Stimulated activated naive CD4-positive, alpha-beta T cell (primary cell): ENCODE results near the gene KLHL24.
"Not testable (repeated sequence)": the region's sequence is repeated elsewhere in the genome, so short reads cannot be mapped to it uniquely, and the experiment has no call there.

ENCODE experiments used
- DNase-seq, 6 experiments: peaks; one replicate each; lab custom pipeline; 2025; lab: John Stamatoyannopoulos, UW

KLHL24 gene, protein sequence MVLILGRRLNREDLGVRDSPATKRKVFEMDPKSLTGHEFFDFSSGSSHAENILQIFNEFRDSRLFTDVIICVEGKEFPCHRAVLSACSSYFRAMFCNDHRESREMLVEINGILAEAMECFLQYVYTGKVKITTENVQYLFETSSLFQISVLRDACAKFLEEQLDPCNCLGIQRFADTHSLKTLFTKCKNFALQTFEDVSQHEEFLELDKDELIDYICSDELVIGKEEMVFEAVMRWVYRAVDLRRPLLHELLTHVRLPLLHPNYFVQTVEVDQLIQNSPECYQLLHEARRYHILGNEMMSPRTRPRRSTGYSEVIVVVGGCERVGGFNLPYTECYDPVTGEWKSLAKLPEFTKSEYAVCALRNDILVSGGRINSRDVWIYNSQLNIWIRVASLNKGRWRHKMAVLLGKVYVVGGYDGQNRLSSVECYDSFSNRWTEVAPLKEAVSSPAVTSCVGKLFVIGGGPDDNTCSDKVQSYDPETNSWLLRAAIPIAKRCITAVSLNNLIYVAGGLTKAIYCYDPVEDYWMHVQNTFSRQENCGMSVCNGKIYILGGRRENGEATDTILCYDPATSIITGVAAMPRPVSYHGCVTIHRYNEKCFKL

DNA sequence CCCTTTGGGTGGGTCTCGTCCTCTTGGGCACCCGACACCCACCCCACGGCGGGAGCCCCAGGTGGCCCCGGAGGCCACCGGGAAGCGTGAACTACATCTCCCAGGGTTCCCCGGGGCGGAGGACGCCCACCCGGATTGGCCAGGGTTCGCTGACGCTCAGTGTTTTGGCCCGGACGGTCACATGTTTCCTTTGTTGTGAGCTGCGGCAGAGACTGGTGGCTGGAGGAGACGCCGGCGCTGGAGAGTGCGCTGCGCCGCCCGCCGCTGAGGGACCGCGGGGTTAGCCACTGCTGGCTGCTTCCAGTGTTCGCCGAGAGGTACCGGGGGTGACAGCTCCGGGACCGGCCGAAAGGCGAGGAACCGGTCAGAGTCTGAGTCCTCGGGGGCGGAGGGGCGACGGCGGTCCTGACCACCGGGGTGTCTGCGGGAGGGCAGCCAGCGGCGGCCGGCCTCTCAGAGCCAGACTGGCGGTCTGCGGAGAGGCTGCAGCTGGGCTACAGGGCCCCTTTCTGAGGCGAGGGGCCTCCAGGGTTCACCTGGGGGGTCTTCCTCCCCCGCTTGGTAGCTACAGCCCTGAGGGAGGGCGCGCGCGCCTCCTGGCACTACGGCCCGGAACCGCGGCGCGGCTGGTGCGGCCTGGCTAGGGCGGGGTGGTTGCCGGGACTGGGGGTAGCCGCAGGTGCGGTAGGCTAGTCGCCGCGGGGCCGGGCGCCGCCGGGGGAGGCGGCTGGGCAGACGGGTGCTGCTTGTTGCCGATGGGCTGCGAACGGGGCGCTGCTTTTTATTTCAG lies at the start of gene KLHL24:
KLHL24 (plus strand) TSS at position 193 of the 790 bp plus-strand sequence. CDS start 14,734 bp downstream, outside the sequence.
- peak; percentile 82 to 88 (median 84) for DNase-seq

DNA sequence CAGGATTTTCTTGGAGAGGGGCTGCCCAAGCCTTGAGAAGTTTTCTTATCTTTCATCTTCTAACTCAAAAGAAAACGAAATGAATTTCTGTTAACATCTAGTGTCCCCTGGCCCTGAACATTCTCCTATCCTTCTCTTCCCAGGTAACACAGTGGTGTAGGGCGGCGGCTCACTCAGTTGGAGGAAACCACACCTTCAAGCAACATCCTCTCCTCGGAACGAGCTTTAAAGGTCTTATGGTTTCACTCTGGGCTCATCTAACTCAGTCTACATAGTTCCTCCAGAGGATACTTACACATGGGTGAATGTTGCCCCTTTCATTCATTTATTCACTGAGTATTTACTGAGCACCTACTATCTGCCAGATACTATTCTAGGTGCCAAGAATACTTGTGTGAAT lies 48.9 kb upstream of the KLHL24 start:
- DNase-seq = peak in 2 of 6 experiments; percentile 37 to 40

DNA sequence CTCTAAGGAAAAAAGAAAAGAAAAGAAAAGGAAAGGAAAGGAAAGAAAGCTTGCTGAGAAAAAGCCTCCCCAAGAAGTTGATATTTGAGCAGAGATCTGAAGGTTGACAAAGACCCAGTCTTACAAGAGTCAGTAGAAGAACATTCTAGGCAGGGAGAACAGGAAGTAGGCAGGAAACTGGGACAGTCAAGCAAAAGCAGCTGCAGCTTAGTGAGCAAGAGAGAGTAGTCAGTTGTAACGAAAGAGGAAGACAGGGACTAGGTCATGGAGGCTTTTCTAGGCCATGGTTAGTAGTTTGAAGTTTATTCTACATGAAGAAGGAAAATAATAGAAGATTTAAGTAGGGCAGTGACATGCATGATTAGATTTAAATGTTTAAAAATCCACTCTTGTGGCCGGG lies 48.1 kb upstream of the KLHL24 start:
- peak in 2 of 6 experiments; percentile 11 to 25 for DNase-seq

DNA sequence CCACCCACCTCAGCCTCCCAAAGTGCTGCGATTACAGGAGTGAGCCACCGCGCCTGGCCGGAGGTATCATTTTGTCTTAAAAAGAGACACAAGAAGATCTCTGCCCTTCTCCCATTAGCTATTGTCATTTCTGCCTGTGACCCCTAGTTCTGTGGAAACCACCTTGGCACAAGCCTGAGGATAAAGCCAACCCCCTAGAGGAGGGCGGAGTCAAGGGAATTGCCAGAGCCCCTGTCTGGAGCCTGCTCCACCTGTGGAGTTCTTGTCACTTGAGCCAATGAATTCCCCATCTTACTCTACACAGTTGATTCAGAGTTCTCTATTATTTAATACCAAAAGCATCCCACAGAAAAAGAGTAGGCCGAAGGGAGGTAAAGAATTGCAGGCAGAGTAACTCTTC lies 45.0 kb upstream of the KLHL24 start:
- DNase-seq = no peak

DNA sequence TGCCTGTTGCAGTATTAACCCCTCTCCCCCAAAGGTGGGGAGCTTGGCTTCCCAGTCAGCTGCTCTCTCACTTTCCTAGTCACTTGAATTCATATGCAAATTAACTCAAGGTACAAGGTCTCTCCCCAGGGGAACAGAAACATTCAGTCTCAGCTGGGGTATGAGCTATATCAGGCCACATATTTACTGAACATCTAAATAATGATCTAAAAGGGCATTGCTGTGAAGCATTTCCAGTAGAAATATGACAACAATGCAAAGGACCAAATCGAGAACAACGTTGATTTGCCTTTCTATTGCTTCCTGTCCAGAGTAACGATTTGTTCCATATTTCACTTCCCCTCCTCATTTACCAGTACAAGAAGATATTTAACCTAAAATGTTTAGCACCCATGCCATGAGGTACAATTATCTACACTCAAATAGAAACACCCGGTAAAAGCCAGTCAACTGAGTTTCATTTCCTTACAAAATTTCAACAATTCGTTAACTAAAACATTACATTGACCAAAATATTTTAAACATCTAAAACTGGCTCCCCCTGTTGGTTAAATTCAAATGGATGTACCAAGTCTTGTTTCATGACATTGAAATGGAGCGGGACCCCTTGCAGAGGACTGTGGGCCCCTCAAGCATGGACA lies 43.4 kb upstream of the KLHL24 start:
- DNase-seq = peak in 3 of 6 experiments; percentile 18 to 51 (median 35)

DNA sequence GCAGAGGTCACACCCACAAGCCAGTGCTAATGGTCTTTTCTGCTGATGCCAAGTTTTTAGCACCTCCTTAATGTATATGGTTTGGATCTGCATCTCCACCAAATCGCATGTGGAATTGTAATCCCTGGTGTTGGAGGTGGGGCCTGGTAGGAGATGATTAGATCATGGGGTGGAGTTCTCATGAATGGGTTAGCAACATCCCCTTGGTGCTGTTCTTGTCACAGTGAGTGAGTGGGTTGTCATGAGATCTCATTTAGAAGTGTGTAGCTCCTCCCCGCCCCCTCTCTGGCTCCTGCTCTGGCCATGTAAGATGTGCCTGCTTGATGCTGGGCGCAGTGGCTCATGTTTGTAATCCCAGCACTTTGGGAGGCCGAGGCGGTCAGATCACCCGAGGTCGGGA lies 42.6 kb upstream of the KLHL24 start:
- DNase-seq = no peak

DNA sequence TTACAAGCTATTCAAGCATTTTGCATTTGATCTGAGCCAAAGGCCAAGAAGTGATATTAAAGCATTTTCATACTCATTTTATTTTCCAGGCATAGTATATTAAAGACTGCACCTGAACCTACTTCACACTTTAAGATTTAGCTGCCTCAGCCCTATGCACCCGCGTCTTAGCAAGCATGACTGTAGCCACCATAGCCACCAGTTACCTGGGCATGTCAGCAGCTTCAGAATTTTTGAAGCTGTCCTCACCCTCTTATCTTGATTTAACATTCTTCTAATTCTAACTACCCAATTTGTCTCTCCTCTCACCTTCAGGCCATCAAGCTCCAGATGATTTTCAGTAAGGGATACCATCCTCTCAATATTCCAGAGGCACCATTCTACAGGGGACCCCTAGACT lies 40.8 kb upstream of the KLHL24 start:
- DNase-seq = no peak

DNA sequence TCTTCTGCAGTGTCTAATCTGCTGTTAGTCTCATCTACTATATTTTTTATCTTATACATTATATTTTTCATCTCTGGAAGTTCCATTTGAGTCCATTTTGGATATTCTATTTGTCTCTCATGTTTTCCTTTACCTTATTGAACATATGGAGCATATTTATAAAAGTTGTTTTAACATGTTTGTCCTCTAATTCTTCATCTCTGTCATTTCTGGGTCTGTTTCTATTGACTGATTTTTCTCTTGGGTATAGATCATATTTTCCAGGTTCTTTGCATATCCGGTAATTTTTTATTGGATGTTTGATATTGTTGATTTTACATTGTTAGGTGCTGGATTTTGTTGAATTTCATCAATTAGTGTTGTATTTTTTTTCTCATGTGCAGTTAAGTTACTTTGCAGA lies 37.5 kb upstream of the KLHL24 start:
- DNase-seq = no peak

DNA sequence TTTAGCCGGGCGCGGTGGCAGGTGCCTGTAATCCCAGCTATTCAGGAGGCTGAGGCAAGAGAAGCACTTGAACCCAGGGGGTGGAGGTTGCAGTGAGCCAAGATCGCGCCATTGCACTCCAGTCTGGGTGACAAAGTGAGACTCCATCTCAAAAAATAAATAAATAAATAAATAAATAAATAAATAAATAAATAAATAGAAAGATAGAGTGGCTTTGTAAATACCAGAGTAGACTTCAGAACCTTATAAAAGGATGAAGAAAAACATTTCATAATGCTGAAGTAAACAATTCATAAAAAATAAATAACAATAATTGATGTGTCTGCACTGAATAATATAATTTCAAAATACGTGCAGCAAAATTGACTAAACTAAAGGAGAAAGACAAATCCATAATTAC lies 24.1 kb upstream of the KLHL24 start:
- DNase-seq = not testable (repeated sequence)

DNA sequence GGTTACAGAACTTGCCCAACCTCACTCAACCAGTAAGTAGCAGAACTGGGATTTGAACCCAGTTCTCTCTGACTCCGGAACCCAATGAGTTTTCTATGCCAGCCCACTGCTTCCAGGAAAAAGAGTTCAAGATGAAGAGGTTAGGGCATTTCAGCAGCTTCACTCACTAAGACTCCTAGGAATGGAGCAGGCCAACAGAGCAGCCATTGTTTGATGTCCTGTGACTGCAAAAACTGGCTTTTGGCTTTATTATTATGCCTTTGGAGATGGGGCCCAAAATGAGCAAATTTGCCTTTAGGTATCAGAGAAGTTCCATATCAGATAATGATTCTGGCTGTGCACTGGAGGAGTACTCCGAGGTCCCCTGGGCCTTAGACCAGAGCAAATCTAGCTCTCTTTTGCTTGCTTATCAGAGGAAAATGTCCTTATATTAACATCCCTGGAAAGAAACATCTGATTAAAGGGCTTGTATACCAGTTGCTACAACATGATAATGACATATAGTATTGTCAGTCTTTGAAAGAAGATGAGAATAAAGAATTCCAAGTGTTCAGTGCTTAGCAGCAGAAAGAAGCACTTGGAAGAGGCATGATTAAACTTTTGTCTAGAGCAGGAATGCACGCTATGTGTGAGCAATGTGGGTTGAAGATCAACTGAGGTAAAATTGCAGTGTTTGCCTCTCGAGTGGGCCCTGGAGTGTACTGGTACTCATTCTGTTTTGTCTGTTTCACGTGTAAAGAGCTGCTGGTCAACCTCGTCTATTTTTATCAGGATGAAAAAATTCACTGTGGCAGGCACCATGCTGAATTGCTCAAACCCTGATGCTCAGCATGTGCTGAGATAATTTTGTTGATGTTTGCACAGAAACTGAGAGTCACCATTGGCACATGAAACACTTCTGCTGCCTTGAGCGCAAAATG lies 21.8 kb upstream of the KLHL24 start:
- DNase-seq = no peak

DNA sequence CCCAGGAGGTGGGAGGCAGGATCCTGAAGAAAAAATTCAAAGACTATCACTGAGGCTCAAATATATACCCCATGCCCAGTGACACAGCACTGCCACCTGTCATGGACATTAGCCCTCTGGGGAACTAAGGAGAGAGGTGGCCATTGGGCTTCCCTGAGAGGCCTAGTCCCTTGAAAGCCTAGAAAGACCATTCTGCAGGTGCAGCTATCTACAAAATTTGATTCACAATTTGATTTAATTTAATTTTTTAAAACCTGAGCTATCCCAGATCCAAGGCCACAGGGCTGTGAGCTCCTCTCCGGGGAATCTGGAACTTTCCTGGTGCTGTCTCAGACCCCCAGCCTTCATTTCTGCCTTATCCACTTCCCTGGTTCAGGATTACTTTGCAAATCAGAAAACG lies 16.9 kb upstream of the KLHL24 start:
- no peak for DNase-seq

DNA sequence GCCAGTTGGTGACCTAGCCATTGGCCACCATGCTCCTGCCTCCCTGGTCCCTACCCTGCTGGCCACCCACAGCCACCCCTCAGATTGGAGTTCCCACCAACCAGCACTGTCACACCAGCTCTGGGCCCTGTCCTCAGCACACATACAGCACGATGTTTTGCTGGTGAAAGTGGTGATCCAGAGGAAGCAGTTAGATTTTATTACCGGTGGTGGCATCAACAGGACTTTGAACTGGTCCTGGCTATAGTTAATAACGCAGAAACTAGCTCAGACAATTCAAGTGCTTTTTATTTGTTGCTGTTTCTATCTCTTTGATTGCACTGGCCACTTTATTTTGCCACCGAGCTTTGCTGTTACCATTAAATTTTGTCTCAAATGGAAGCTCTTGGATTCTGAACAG lies 16.4 kb upstream of the KLHL24 start:
- DNase-seq = no peak

DNA sequence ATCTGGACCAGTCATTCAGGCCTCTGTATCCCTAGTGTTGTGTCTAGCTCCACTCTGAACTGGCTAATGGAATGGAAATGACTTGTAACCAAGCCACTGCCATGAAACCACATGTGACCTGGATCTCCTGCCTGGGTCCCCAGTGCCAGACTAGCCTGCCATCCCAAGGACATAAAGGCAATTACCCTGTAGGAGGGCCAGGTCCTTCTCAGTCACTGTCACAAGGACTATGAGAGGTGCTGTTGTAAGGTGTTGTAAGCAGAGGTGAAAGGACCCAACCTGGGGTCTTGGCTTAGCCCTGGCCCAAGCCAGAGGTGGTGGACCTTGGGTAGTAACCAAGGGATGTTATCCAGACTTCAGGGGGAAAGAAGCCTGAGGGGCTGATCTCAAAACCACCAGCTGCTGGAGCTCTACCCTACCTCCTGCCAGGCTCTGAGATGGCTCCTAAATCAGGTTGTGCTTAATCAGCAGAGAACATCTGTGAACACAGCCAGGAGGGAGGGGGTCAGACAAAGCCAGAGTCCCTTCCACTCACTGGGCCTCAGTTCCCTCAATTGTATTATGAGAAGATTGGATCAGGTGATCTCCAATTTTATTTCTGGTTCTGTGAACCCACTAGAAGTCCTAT lies 15.7 kb upstream of the KLHL24 start:
- no peak for DNase-seq

DNA sequence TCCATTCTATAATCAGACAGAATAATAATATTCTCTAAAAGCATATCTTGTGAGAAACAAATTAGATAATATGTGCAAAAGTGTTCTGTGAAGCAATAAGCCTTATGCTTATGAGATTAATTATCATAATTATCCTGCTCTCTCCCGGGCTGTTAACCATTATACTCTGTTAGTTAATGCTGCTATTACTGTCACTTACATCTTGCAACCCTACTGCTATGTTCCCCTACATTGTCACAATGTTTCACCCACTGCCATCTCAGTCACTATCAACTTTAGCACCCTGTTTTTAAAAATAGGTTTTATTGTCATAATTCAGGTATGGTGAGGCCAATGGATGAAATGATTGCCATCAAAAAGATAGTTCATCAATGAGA lies 15.2 kb upstream of the KLHL24 start:
- no peak for DNase-seq

DNA sequence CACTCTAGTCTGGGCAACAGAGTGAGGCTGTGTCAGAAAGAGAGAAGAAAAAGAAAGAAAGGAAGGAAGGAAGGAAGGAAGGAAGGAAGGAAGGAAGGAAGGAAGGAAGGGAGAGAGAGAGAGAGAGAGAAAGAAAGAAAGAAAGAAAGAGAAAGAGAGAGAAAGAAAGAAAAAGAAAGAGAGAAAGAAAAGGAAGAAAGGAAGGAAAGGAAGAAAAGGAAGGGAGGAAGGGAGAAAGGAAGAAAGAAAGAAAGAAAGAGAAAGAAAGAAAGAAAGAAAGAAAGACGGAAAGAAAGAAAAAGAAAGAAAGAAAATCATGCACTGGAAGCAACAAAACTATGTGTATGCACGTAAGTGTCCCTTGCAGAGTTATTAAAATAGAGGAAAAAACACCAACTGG lies 12.9 kb upstream of the KLHL24 start:
- not testable (repeated sequence) for DNase-seq

DNA sequence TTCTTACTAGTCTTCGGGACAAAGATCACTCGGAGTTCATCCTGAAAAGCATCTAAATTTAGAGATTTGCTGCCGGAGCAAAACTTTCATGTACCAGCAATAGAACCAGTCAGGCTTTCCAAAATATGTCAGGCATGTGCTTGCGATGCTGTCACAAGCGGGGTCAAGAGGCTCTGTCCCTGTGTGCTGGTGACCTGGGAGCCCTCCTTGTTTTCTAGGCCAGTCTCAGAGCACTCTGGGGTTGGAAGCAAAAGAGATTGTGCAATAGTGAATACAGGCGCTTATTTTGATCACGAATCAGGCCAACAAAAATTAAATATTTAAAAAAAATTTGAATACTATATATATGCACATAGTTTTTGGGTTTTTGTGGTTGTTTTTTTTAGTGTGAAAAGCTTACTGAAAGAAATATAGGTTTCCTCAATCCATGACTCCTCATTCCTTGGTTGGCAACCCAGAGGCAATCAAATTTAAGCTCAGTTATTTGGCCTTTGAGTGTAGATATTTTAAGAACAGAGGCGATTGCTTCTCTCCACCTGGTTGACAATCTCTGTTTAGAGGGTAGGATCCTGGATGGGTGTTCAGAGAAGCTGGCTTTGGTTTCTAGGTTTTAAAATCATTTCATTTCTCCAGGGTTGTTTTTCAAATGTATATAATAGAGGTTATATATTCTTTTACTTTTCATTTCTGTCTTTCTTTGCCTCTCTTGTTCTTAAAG lies 8.4 kb upstream of the KLHL24 start:
- no peak for DNase-seq

DNA sequence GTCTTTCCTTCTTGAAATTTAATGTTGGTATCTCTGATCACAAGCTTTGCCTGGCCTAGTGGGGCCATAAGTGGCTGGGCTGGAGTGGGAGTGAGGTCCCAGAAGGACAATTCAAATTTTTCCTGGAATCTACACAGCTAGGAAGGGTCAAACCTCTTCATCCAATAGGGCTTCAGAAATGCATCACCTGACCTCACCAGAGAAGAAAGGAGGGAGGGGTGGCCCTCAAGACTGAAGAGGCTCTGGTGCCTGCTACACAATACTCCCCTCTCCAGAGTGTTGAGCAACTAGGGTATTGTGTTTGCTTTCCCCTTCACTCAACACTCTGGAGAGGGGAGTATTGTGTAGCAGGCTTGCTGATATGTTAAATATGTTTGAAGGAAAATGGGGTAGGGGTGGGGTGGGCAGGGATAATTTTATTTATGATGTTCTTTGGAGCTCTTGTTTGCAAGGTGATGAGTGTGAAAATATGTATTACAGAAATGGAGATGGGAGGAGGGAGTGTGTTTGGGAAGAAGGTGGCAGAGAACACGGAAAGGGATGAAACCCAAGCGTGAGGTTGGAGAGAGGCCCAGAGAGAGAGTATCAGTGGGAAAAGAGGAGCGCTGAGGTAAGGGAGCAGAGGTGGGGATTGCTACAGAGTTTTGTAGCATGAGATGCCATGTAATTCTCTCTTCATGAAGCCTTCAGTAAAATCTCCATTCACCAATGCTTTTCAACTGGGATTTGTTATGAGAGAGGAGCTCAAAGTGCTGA lies 5.7 kb upstream of the KLHL24 start:
- DNase-seq = no peak

DNA sequence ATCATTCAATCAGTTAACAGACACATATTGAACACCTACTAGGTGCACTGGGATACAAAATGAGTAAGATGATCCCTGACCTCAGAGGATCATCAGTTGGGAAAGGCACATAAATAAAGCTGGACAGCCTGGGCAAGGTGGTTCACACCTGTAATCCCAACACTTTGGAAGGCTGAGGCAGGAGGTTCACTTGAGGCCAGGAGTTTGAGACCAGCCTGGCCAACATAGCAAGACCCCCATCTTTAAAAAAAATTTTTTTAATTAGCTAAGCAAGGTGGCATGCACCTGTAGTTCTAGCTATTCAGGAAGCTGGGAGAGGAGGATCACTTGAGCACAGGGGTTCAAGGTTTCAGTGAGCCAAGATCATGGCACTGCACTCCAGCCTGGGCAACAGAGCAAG lies 3.7 kb upstream of the KLHL24 start:
- DNase-seq = no peak

DNA sequence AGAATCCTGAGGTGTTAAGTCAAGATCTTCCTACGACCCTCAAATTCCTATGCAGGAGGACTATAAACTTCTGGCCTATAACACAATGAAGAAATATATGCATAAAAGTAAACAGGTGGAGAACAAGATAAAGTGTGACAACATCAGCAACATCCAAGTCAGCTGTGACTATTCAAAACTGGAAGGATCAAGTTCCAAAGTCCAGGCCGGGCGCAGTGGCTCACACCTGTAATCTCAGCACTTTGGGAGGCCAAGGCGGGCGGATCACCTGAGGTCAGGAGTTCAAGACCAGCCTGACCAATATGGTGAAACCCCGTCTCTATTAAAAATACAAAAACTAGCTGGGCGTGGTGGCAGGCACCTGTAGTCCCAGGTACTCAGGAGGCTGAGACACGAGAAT lies 2.7 kb upstream of the KLHL24 start:
- not testable (repeated sequence) for DNase-seq
